H1 (cell line): Measurements from ENCODE around the gene CPNE4. TPM values are rescaled to one million over a fixed set of nuclear protein-coding genes. Genes with fewer than 3 reads are reported as not detected.

Experiments used
- CTCF ChIA-PET: fragments of 300-600 bp; sonication (Branson Sonifier 250); formaldehyde crosslinking; loops from one replicate; lab custom pipeline; 2021; ENCODE audit not compliant: partially characterized antibody; lab: Charles Lee
- POLR2A ChIA-PET: fragments of 300-600 bp; sonication (Branson Sonifier 250); formaldehyde crosslinking; loops from one replicate; lab custom pipeline; 2021; ENCODE audit warnings: inconsistent platforms; ENCODE audit not compliant: partially characterized antibody; lab: Charles Lee
- DNase-seq, 2 experiments: peaks; one replicate each; pipeline versions ENCODE4 v3.0.0 to v3.0.0-alpha.2; 2010 to 2022; ENCODE audit warnings: low spot score in 2 of 2, low read depth in 1 of 2, mixed read lengths in 1 of 2
- FAIRE-seq: peaks from 2 replicates; lab custom pipeline; 2011; peaks lifted over from hg19 to GRCh38; lab: Jason Lieb, UNC
- H2AFZ ChIP-seq: 2 replicates; pipeline ENCODE4 v1.8.1; 2012; ENCODE audit warnings: low read length, inconsistent platforms
- H2AK5ac ChIP-seq: 2 replicates; pipeline ENCODE4 v1.6.1; 2013; ENCODE audit warnings: low read depth, low read length
- H2BK120ac ChIP-seq: replicated peaks from 2 replicates; pipeline ENCODE3; 2013; ENCODE audit warnings: low read depth, low read length, inconsistent platforms
- H2BK12ac ChIP-seq: 2 replicates; pipeline ENCODE4 v1.6.1; 2013; ENCODE audit warnings: low read depth, low read length
- H2BK15ac ChIP-seq: 2 replicates; pipeline ENCODE4 v1.6.1; 2013; ENCODE audit warnings: low read length
- H2BK20ac ChIP-seq: 2 replicates; pipeline ENCODE4 v1.6.1; 2013; ENCODE audit warnings: low read length
- H2BK5ac ChIP-seq: 2 replicates; pipeline ENCODE4 v1.6.1; 2013; ENCODE audit warnings: low read depth, low read length
- H3K14ac ChIP-seq: 2 replicates; pipeline ENCODE4 v1.6.1; 2013; ENCODE audit warnings: inconsistent platforms; ENCODE audit not compliant: insufficient read length
- H3K18ac ChIP-seq: 2 replicates; pipeline ENCODE4 v1.6.1; 2013; ENCODE audit warnings: low read length; ENCODE audit errors: extremely low read depth
- H3K23ac ChIP-seq: 2 replicates; pipeline ENCODE4 v1.6.1; 2013; ENCODE audit warnings: inconsistent platforms; ENCODE audit not compliant: insufficient read length
- H3K23me2 ChIP-seq: 2 replicates; pipeline ENCODE4 v1.6.1; 2013; ENCODE audit warnings: low read depth, low read length
- H3K27ac ChIP-seq: 2 replicates; pipeline ENCODE4 v1.6.1; 2011; ENCODE audit warnings: low read depth, low read length, inconsistent platforms
- H3K27me3 ChIP-seq, 4 experiments: replicated peaks in 1 of 4; 1 replicate in 1 of 4; 2 replicates in 3 of 4; pipeline versions ENCODE4 v1.6.1 to v1.8.1; 2011 to 2013; ENCODE audit warnings: low read length in 3 of 4, mild to moderate bottlenecking in 3 of 4, inconsistent platforms in 2 of 4, mixed read lengths in 2 of 4, moderate library complexity in 1 of 4; ENCODE audit not compliant: control insufficient read depth in 3 of 4, insufficient read depth in 3 of 4; ENCODE audit errors: extremely low read depth in 1 of 4
- H3K36me3 ChIP-seq, 4 experiments: 2 replicates each; pipeline versions ENCODE4 v1.6.1 to v1.8.1; 2011 to 2013; ENCODE audit warnings: mild to moderate bottlenecking in 4 of 4, low read length in 3 of 4, moderate library complexity in 2 of 4, control low read depth in 1 of 4, inconsistent platforms in 1 of 4; ENCODE audit not compliant: insufficient read depth in 4 of 4, control insufficient read depth in 2 of 4
- H3K4ac ChIP-seq: replicated peaks from 2 replicates; pipeline ENCODE3; 2013; ENCODE audit warnings: low read length, low read depth, mixed read lengths, inconsistent platforms; ENCODE audit not compliant: insufficient read length
- H3K4me1 ChIP-seq, 4 experiments: replicated peaks in 1 of 4; 1 replicate in 1 of 4; 2 replicates in 3 of 4; pipeline versions ENCODE4 v1.6.1 to v1.8.1; 2011 to 2013; ENCODE audit warnings: low read length in 3 of 4, inconsistent platforms in 2 of 4, mixed read lengths in 1 of 4; ENCODE audit not compliant: insufficient read depth in 4 of 4, control insufficient read depth in 3 of 4
- H3K4me2 ChIP-seq, 2 experiments: 2 replicates each; pipeline versions ENCODE4 v1.6.1 to v1.8.1; 2011 to 2013; ENCODE audit warnings: low read depth in 2 of 2, low read length in 2 of 2, control low read depth in 1 of 2, inconsistent platforms in 1 of 2, mild to moderate bottlenecking in 1 of 2; ENCODE audit not compliant: insufficient read depth in 1 of 2
- H3K4me3 ChIP-seq, 4 experiments: fragments of 200-600, 300-600 bp in 1 of 4; sonication (generic), shearing (Covaris generic), sonication (Bioruptor Twin) in 1 of 4; 2 replicates each; pipeline versions ENCODE4 v1.5.1 to v1.8.1; 2011 to 2016; ENCODE audit warnings: low read length in 4 of 4, low read depth in 3 of 4, control low read depth in 2 of 4, inconsistent platforms in 2 of 4, mild to moderate bottlenecking in 2 of 4, mixed read lengths in 1 of 4, moderate library complexity in 1 of 4; ENCODE audit not compliant: insufficient read depth in 2 of 4; ENCODE audit errors: extremely low read depth in 1 of 4
- H3K56ac ChIP-seq: replicated peaks from 2 replicates; pipeline ENCODE3; 2013; ENCODE audit warnings: low read depth, mild to moderate bottlenecking, mixed read lengths, low read length, inconsistent platforms; ENCODE audit not compliant: insufficient read length
- H3K79me1 ChIP-seq: 2 replicates; pipeline ENCODE4 v1.6.1; 2013; ENCODE audit warnings: low read depth, low read length, control low read depth
- H3K79me2 ChIP-seq, 2 experiments: 2 replicates each; pipeline versions ENCODE4 v1.6.1 to v1.8.1; 2012 to 2013; ENCODE audit warnings: low read length in 2 of 2, mild to moderate bottlenecking in 2 of 2, inconsistent platforms in 1 of 2; ENCODE audit not compliant: insufficient read depth in 2 of 2, control insufficient read depth in 1 of 2
- H3K9ac ChIP-seq, 4 experiments: replicated peaks in 1 of 4; 1 replicate in 1 of 4; 2 replicates in 3 of 4; pipeline versions ENCODE4 v1.6.1 to v1.8.1; 2011 to 2013; ENCODE audit warnings: low read depth in 3 of 4, low read length in 3 of 4, control low read depth in 2 of 4, mild to moderate bottlenecking in 2 of 4, moderate library complexity in 2 of 4, inconsistent platforms in 1 of 4; ENCODE audit errors: extremely low read depth in 1 of 4
- H3K9me3 ChIP-seq, 2 experiments: 2 replicates each; pipeline versions ENCODE4 v1.6.1 to v1.8.1; 2012 to 2013; ENCODE audit warnings: mild to moderate bottlenecking in 2 of 2, moderate library complexity in 2 of 2, control low read depth in 1 of 2, inconsistent platforms in 1 of 2, low read depth in 1 of 2, low read length in 1 of 2, mixed read lengths in 1 of 2; ENCODE audit not compliant: insufficient read depth in 2 of 2
- H4K20me1 ChIP-seq, 2 experiments: replicated peaks in 1 of 2; 2 replicates each; pipeline versions ENCODE3 to v1.8.1; 2011 to 2013; ENCODE audit warnings: inconsistent platforms in 2 of 2, low read length in 2 of 2, mild to moderate bottlenecking in 1 of 2; ENCODE audit not compliant: insufficient read depth in 2 of 2, control insufficient read depth in 1 of 2
- H4K5ac ChIP-seq: 2 replicates; pipeline ENCODE4 v1.6.1; 2013; ENCODE audit warnings: low read length, low read depth, mixed read lengths, inconsistent platforms; ENCODE audit not compliant: insufficient read length
- H4K8ac ChIP-seq: 2 replicates; pipeline ENCODE4 v1.8.0; 2013; ENCODE audit warnings: mild to moderate bottlenecking, moderate library complexity, low read length, inconsistent platforms; ENCODE audit not compliant: insufficient read depth; ENCODE audit errors: extremely low read depth
- H4K91ac ChIP-seq: replicated peaks from 2 replicates; pipeline ENCODE3; 2013; ENCODE audit warnings: low read length, mixed read lengths, inconsistent platforms; ENCODE audit not compliant: insufficient read length
- ASH2L ChIP-seq: fragments of 200-600, 300-600 bp; sonication (generic); IDR thresholded peaks from one replicate; pipeline ENCODE4 v1.7.1; 2017; ENCODE audit warnings: low read length
- BCL11A ChIP-seq, 2 experiments: IDR thresholded peaks; one replicate each; pipeline ENCODE4 v1.6.1; 2011; ENCODE audit warnings: low read depth in 2 of 2, low read length in 2 of 2, mild to moderate bottlenecking in 2 of 2
- CEBPB ChIP-seq: IDR thresholded peaks from 2 replicates; pipeline ENCODE4 v1.6.1; 2012; ENCODE audit warnings: low read depth, low read length
- EP300 ChIP-seq, 2 experiments: IDR thresholded peaks; 1 replicate in 1 of 2; 2 replicates in 1 of 2; pipeline ENCODE4 v1.6.1; 2011 to 2012; ENCODE audit warnings: low read depth in 2 of 2, low read length in 2 of 2, mild to moderate bottlenecking in 2 of 2, borderline replicate concordance in 1 of 2, inconsistent platforms in 1 of 2, moderate library complexity in 1 of 2
- GTF2F1 ChIP-seq: IDR thresholded peaks from 2 replicates; pipeline ENCODE4 v1.6.1; 2012; ENCODE audit warnings: low read depth, low read length, improper control_type of control experiment, borderline replicate concordance
- KDM5A ChIP-seq: fragments of 200-600 bp; IDR thresholded peaks from 2 replicates; pipeline ENCODE4 v1.7.1; 2012; ENCODE audit warnings: mild to moderate bottlenecking, low read length, inconsistent platforms, mixed read lengths
- MAFK ChIP-seq: IDR thresholded peaks from 2 replicates; pipeline ENCODE4 v1.6.1; 2012; ENCODE audit warnings: low read depth, mild to moderate bottlenecking, improper control_type of control experiment, low read length
- NANOG ChIP-seq: IDR thresholded peaks from 2 replicates; pipeline ENCODE4 v1.6.1; 2011; ENCODE audit warnings: low read length, low read depth, mild to moderate bottlenecking, inconsistent platforms; ENCODE audit not compliant: insufficient read depth, poor library complexity, severe bottlenecking
- SAP30 ChIP-seq: fragments of 300-600 bp; sonication (generic); IDR thresholded peaks from 2 replicates; pipeline ENCODE4 v1.7.1; 2012; ENCODE audit warnings: low read length, moderate library complexity, mild to moderate bottlenecking, inconsistent platforms; ENCODE audit not compliant: insufficient read depth, insufficient replicate concordance
- SP1 ChIP-seq: IDR thresholded peaks from 2 replicates; pipeline ENCODE4 v1.6.1; 2011; ENCODE audit warnings: low read depth, low read length
- SUZ12 ChIP-seq: fragments of 200-600 bp; sonication (generic); IDR thresholded peaks from 2 replicates; pipeline ENCODE4 v1.6.1; 2012; ENCODE audit warnings: mild to moderate bottlenecking, inconsistent platforms, low read length, moderate library complexity, mixed read lengths
- WGBS, 2 experiments: shearing (Covaris generic) in 1 of 2; methylation state at CpG; one replicate each; pipeline versions ENCODE4 v1.1.6 to v1.1.7; 2013 to 2015; ENCODE audit warnings: low lambda C conversion rate in 2 of 2, mixed read lengths in 2 of 2, inconsistent platforms in 1 of 2, low coverage in 1 of 2, missing lambda C conversion rate in 1 of 2; ENCODE audit not compliant: insufficient replicate concordance in 2 of 2, insufficient coverage in 1 of 2, insufficient read length in 1 of 2; ENCODE audit errors: extremely low coverage in 1 of 2, missing lambda C conversion rate in 1 of 2; 5-methylcytosine and 5-hydroxymethylcytosine counted together
- polyA plus RNA-seq, 7 experiments: library from polyadenylated mRNA; depleted of rRNA in 3 of 7; stranded (reverse) in 5 of 7; unstranded in 2 of 7; fragments of >200 nt in 5 of 7; fragments of 200-250 nt in 2 of 7; gene quantifications; 1 replicate in 5 of 7; 2 replicates in 1 of 7; 4 replicates in 1 of 7; pipeline versions ENCODE4 v1.2.1 to v1.2.3, GENCODE V29; 2011 to 2013; ENCODE audit warnings: missing spikeins in 2 of 7, mixed read lengths in 2 of 7
- total RNA-seq: library from RNA; stranded (reverse); fragmentation: NEBNext Ultra II Directional; extraction: Animal tissue kit (Norgen Biotek cat#: 25700); gene quantifications from 2 replicates; pipeline ENCODE4 v1.2.1, GENCODE V29; 2021
- TF ChIP-seq, protein P1 (sequence below): IDR thresholded peaks from 2 replicates; pipeline ENCODE4 v1.6.1; 2012; ENCODE audit warnings: inconsistent platforms

CPNE4 gene
- total and polyA plus RNA-seq, 2 of the 8 experiments (the other 6 are each of a cell fraction or from before 2014, with no cell fraction given): 0.82 to 3.8 TPM

- ChIA-PET CTCF (interaction anchor here (0.8 to 0.9 kb wide), 3 partner anchors 16 to 54 kb away, joined by 3 read pairs; no protein-coding TSS in a partner anchor), POLR2A (no interaction called here)
- Histone ChIP-seq H2BK20ac (0 out of 2 replicates have a peak overlapping the region, but pooled peaks have one; percentile 43), H4K8ac (no peak overlapping the region), H2BK12ac (peak overlapping the region; percentile 72; the same call in 1 of the 2 replicates), H4K5ac (no peak overlapping the region), H3K4me1 (peaks cover 2 to 6% (median 4%) of the 10 kb centered on the region in 4 experiments; a peak in 5 of 7 replicates), H3K23me2 (no peaks in the 10 kb centered on the region), H3K27me3 (no peaks in the 10 kb centered on the region), H2AK5ac (no peak overlapping the region), H3K4me3 (no peak overlapping the region), H3K18ac (0 out of 2 replicates have a peak overlapping the region, but pooled peaks have one; percentile 29), H3K27ac (no peak overlapping the region), H2AFZ (peak overlapping the region; percentile 58; the same call in 1 of the 2 replicates), H3K79me1 (no peaks in the 10 kb centered on the region), H3K56ac (no peak overlapping the region), H4K20me1 (no peaks in the 10 kb centered on the region), H3K36me3 (no peaks in the 10 kb centered on the region), H4K91ac (no peak overlapping the region), H2BK15ac (no peak overlapping the region), H3K9ac (no peak overlapping the region), H3K79me2 (no peaks in the 10 kb centered on the region), H3K9me3 (peaks cover 3 to 4% of the 10 kb centered on the region in 2 experiments; a peak in 1 of 4 replicates), H2BK120ac (no peak overlapping the region), H3K4ac (no peak overlapping the region), H3K23ac (no peak overlapping the region), H3K4me2 (no peak overlapping the region), H2BK5ac (no peak overlapping the region), H3K14ac (no peak overlapping the region)
- DNase-seq: no peak
- WGBS, 2 experiments: 55% methylated on average over 7 of the region's 7 CpGs; no CpG with 5 or more reads in 1 of the 2 experiments
- peak; percentile 58 for FAIRE-seq
- no peak for TF ChIP-seq KDM5A
- TF ChIP-seq MAFK: peak; percentile 34; the same call in 1 of the 2 replicates
- TF ChIP-seq, protein P1, sequence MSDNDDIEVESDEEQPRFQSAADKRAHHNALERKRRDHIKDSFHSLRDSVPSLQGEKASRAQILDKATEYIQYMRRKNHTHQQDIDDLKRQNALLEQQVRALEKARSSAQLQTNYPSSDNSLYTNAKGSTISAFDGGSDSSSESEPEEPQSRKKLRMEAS: peak; percentile 86
- TF ChIP-seq CEBPB: no peak
- no peak for TF ChIP-seq GTF2F1
- no peak for TF ChIP-seq NANOG
- no peak for TF ChIP-seq EP300 (IDR thresholded peaks at IDR 0.05; ENCODE audit: borderline replicate concordance in 1 of 2, low read depth in 2 of 2, low read length in 2 of 2)
- no peak for TF ChIP-seq SAP30
- TF ChIP-seq BCL11A (IDR thresholded peaks at IDR 0.05; ENCODE audit: low read depth in 2 of 2, low read length in 2 of 2): no peak
- TF ChIP-seq ASH2L: no peak
- no peak for TF ChIP-seq SP1
- no peak for TF ChIP-seq SUZ12
Observed at GRCh38 chr3:131711114-131711768, 323.6 kb downstream of the CPNE4 start.
